Peyer's patch (tissue), 4 donors: Measurements from ENCODE around the gene PET100. TPM values are rescaled to one million over a fixed set of nuclear protein-coding genes. Genes with fewer than 3 reads are reported as not detected.

ENCODE experiments used
- DNase-seq, 3 donors: peaks; one replicate each; pipeline ENCODE4 v3.0.0-alpha.2; 2017 to 2019
- H3K27ac ChIP-seq, 4 donors: fragments of 200-600 bp; sonication (generic); one replicate each; pipeline ENCODE4 v1.5.1; 2016 to 2019
- H3K27me3 ChIP-seq, 2 donors: fragments of 200-600 bp; sonication (generic); one replicate each; pipeline ENCODE4 v1.5.1; 2019
- H3K36me3 ChIP-seq, 3 donors: fragments of 200-600 bp; sonication (generic); one replicate each; pipeline ENCODE4 v1.5.1; 2016 to 2019
- H3K4me1 ChIP-seq, 4 donors: fragments of 200-600 bp; sonication (generic); one replicate each; pipeline ENCODE4 v1.5.1; 2016 to 2019
- H3K4me3 ChIP-seq, 4 donors: fragments of 200-600 bp; sonication (generic); 1 replicate in 3 of 4; 2 replicates in 1 of 4; pipeline ENCODE4 v1.5.1; 2016 to 2019; ENCODE audit warnings: mild to moderate bottlenecking in 1 of 4
- H3K9me3 ChIP-seq, 4 donors: fragments of 200-600 bp; sonication (generic); one replicate each; pipeline ENCODE4 v1.5.1; 2016 to 2019; ENCODE audit warnings: mild to moderate bottlenecking in 1 of 4
- CTCF ChIP-seq, 6 experiments: fragments of 450-650 bp in 4 of 6; fragments of 200-600 bp in 2 of 6; sonication (generic) in 1 of 6; IDR thresholded peaks; one replicate each; pipeline ENCODE4 v1.5.1; 2017 to 2019; ENCODE audit warnings: antibody characterized with exemption in 6 of 6, mild to moderate bottlenecking in 3 of 6, moderate library complexity in 1 of 6
- POLR2A ChIP-seq, 2 donors: fragments of 450-650 bp; IDR thresholded peaks; one replicate each; pipeline ENCODE4 v1.5.1; 2017; ENCODE audit warnings: antibody characterized with exemption in 2 of 2, mild to moderate bottlenecking in 2 of 2, moderate library complexity in 2 of 2
- total RNA-seq, 4 donors: library from RNA; depleted of rRNA; stranded (reverse); fragments of >200 nt; gene quantifications; one replicate each; pipeline ENCODE4 v1.1.0, GENCODE V29; 2016

PET100 gene
- total RNA-seq, 4 donors from 2014 or later = 12.6 to 102 (median 14.5) TPM

DNA sequence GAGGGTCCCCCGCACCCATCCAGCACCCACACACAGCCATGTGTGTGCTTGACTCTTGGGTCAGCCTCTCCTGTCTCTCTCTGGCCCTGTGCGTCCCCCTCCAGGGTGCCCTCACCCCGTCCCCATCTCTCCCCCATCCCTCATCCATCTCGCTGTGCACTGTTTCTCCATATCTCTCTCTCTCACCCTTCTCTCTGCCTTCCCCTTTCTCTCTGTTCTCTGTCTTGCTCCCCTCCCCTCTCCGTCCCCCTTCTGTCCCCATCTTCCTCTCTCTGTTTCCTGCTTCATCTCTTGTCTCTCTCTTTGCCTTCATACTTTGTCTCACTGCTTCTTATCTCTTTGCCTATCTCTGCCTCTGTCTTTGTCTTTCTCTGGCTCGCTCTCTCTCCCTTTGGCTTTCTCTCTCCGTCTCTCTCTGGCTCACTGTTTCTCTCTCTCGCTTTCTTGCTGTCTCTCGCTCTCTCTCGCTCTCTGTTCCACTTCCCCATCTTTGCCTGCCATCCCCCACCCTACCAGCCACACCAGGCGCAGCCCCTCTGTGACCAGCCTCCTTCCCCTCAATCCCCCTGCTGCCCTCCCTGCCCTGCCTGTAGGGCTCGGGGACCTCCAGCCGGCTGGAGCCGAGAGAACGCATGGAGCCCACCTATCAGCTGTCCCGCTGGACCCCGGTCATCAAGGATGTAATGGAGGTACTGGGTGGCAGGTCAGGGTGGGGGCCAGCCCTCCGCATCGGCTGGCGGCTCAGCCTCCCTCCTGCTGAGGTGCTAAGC is 16.2 kb downstream of the PET100 start:
- no peaks in the 10 kb centered on the region for H3K27me3 ChIP-seq
- no peaks in the 10 kb centered on the region for H3K9me3 ChIP-seq
- no peaks in the 10 kb centered on the region for H3K4me1 ChIP-seq
- no peak overlapping the region for H3K27ac ChIP-seq
- no peak for TF ChIP-seq POLR2A (IDR thresholded peaks at IDR 0.05)
- H3K36me3 ChIP-seq = peaks cover 0 to 37% (median 0%) of the 10 kb centered on the region in 3 donors
- DNase-seq = no peak
- H3K4me3 ChIP-seq = no peak overlapping the region

- no peaks in the 10 kb centered on the region for H3K27me3 ChIP-seq
Observed at GRCh38 chr19:7646426-7646700, 16.8 kb downstream of the PET100 start.

GRCh38 chr19:7647156-7647555 is 17.6 kb downstream of the PET100 start:
- Histone ChIP-seq H3K27me3 (no peaks in the 10 kb centered on the region), H3K36me3 (peaks cover 0 to 33% (median 0%) of the 10 kb centered on the region in 3 donors), H3K4me3 (no peak overlapping the region), H3K4me1 (peaks cover 0 to 6% (median 0%) of the 10 kb centered on the region in 4 donors), H3K9me3 (no peaks in the 10 kb centered on the region), H3K27ac (no peak overlapping the region)
- no peak for DNase-seq
- TF ChIP-seq POLR2A (IDR thresholded peaks at IDR 0.05) = no peak
- TF ChIP-seq CTCF (IDR thresholded peaks at IDR 0.05) = no peak

More at GRCh38 chr19:7646426-7646700, 16.8 kb downstream of the PET100 start:
- Histone ChIP-seq H3K9me3 (no peaks in the 10 kb centered on the region), H3K4me3 (no peak overlapping the region), H3K36me3 (peaks cover 0 to 35% (median 0%) of the 10 kb centered on the region in 3 donors), H3K27ac (no peak overlapping the region), H3K4me1 (no peaks in the 10 kb centered on the region)
- DNase-seq = no peak
- TF ChIP-seq CTCF (IDR thresholded peaks at IDR 0.05) = no peak

DNA sequence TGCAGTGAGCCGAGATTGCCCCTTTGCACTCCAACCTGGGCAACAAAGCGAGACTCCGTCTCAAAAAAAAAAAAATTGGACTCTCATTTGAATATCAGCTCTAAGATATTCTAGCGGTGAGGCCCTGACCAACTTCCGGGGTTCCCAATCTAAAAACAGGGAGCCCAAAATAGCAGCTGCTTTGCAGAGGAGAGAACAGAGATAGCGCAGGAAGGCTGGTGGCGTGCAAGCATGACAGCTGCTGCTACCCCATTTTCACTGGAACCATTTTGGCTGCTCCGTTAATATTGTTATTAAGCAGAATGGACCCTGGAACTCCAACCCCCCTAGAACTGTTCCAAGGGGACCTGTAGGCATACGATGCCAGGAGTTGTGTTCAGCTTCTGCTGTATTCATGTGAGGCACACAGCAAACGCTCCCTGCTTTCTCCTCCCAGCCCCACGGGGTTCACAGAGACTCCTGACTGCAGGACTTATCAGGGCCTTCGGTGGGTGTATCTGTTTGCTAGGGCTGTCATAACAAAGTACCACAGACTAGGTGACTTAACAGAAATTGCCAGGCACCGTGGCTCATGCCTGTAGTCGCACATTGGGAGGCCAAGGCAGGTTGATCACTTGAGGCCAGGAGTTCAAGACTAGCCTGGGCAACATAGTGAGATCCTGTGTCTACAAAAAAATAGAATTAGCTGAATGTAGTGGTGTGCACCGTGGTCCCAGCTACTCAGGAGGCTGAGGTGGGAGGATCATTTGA is 18.8 kb downstream of the PET100 start:
- Histone ChIP-seq H3K27ac (no peak overlapping the region), H3K36me3 (peaks cover 0 to 25% (median 0%) of the 10 kb centered on the region in 3 donors), H3K4me1 (peaks cover 0 to 9% (median 0%) of the 10 kb centered on the region in 4 donors), H3K9me3 (no peaks in the 10 kb centered on the region), H3K27me3 (no peaks in the 10 kb centered on the region), H3K4me3 (no peak overlapping the region)
- DNase-seq = no peak
- no peak for TF ChIP-seq CTCF (IDR thresholded peaks at IDR 0.05)
- no peak for TF ChIP-seq POLR2A (IDR thresholded peaks at IDR 0.05)

DNA sequence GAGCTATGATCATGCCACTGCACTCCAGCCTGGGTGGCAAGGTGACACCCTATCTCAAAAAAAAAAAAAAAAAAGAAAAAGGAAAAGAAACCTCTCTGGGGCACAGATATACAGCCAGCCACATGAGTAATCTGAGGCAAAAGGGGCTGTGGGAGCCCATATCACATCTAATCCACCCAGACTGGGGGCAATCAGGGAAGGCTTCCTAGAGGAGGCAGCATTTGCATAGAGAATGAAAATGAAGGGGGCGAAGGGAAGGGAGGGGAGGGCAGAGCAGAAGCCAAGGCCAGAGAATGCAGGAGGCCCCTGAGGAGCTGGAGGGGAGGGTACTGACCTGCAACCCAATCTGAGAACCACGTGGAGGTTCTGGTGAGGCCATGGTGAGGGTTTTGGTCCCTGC is 20.6 kb downstream of the PET100 start:
- no peak overlapping the region for H3K4me3 ChIP-seq
- peaks cover 0 to 9% (median 0%) of the 10 kb centered on the region in 4 donors for H3K4me1 ChIP-seq
- peaks cover 0 to 19% (median 0%) of the 10 kb centered on the region in 3 donors for H3K36me3 ChIP-seq
- H3K27ac ChIP-seq = no peak overlapping the region
- TF ChIP-seq CTCF (IDR thresholded peaks at IDR 0.05) = no peak
- no peak for DNase-seq
- H3K27me3 ChIP-seq = no peaks in the 10 kb centered on the region
- no peaks in the 10 kb centered on the region for H3K9me3 ChIP-seq

GRCh38 chr19:7652061-7652641 is 22.6 kb downstream of the PET100 start:
- Histone ChIP-seq H3K4me1 (peaks cover 0 to 9% (median 0%) of the 10 kb centered on the region in 4 donors), H3K27me3 (no peaks in the 10 kb centered on the region), H3K36me3 (peaks cover 0 to 6% (median 0%) of the 10 kb centered on the region in 3 donors), H3K27ac (peak overlapping the region; percentile 26 to 52 (median 42)), H3K4me3 (peak overlapping the region in 3 of 4 donors; percentile 21 to 36 (median 22)), H3K9me3 (no peaks in the 10 kb centered on the region)
- TF ChIP-seq POLR2A (IDR thresholded peaks at IDR 0.05) = no peak
- TF ChIP-seq CTCF (IDR thresholded peaks at IDR 0.05) = peak; percentile 93 to 99 (median 97)
- DNase-seq = peak; percentile 74 to 92 (median 87)
